Cardiac muscle cell (in vitro differentiated cells and primary cell): ENCODE results near the gene HMCN1. TPM values are rescaled to one million over a fixed set of nuclear protein-coding genes. Genes with fewer than 3 reads are reported as not detected.

Experiments used
- DNase-seq, 2 donors: peaks; one replicate each; pipeline versions ENCODE4 v3.0.0 to v3.0.0-alpha.2; 2010 to 2017; ENCODE audit warnings: low read depth in 1 of 2, low spot score in 1 of 2
- H3K27ac ChIP-seq: fragments of 200-600 bp; sonication (generic); 2 replicates; pipeline ENCODE4 v1.5.1; 2016
- H3K27me3 ChIP-seq: fragments of 200-600 bp; sonication (generic); 2 replicates; pipeline ENCODE4 v1.6.0; 2016; ENCODE audit warnings: control low read depth
- H3K36me3 ChIP-seq: fragments of 200-600 bp; sonication (generic); 2 replicates; pipeline ENCODE4 v1.5.1; 2016; ENCODE audit warnings: control low read depth
- H3K4me1 ChIP-seq: fragments of 200-600 bp; sonication (generic); 2 replicates; pipeline ENCODE4 v1.8.1; 2017; ENCODE audit warnings: low read depth, mild to moderate bottlenecking, mixed run types
- H3K4me3 ChIP-seq: fragments of 200-600 bp; sonication (generic); 2 replicates; pipeline ENCODE4 v1.5.1; 2016; ENCODE audit warnings: mild to moderate bottlenecking
- H3K9me3 ChIP-seq: fragments of 200-600 bp; sonication (generic); 2 replicates; pipeline ENCODE4 v1.5.1; 2017; ENCODE audit warnings: low read depth, mild to moderate bottlenecking, control low read depth
- polyA plus RNA-seq: library from polyadenylated mRNA; unstranded; fragments of >200 nt; fragmentation: Nextera tagmentation; extraction: Ambion mirVana; gene quantifications from 2 replicates; pipeline ENCODE4 v1.2.1, GENCODE V29; 2016
- total RNA-seq: library from RNA; depleted of rRNA; stranded (reverse); fragments of >200 nt; gene quantifications from 2 replicates; pipeline ENCODE4 v1.2.3, GENCODE V29; 2016
- TF ChIP-seq, protein P1 (sequence below): IDR thresholded peaks from 2 replicates; pipeline ENCODE4 v1.5.1; 2012; ENCODE audit warnings: low read depth, mild to moderate bottlenecking, low read length

Gene HMCN1
- total and polyA plus RNA-seq, 2 experiments from 2014 or later: 4.9 to 28.5 TPM

DNA sequence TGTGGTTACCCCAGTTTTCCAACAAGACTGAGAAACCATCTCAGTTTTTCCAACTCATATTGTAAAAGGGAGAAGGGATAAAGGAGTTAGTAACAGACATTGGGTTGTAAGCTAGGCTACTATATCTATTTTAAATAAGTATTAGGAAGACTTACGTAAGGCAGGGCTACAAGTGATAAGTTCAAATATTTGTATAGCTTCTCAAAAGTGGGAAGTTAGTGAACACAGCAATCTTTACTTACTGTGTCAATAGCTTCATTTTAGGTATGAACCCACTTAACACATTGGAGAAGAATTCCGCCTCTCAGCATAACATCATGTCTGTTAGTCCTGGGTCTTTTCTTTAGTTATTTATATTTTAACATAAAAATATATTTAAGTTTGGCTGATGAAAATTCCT is 320.7 kb downstream of the HMCN1 start:
- no peaks in the 10 kb centered on the region for H3K27me3 ChIP-seq
- peaks cover 12% of the 10 kb centered on the region for H3K36me3 ChIP-seq
- TF ChIP-seq, protein P1, sequence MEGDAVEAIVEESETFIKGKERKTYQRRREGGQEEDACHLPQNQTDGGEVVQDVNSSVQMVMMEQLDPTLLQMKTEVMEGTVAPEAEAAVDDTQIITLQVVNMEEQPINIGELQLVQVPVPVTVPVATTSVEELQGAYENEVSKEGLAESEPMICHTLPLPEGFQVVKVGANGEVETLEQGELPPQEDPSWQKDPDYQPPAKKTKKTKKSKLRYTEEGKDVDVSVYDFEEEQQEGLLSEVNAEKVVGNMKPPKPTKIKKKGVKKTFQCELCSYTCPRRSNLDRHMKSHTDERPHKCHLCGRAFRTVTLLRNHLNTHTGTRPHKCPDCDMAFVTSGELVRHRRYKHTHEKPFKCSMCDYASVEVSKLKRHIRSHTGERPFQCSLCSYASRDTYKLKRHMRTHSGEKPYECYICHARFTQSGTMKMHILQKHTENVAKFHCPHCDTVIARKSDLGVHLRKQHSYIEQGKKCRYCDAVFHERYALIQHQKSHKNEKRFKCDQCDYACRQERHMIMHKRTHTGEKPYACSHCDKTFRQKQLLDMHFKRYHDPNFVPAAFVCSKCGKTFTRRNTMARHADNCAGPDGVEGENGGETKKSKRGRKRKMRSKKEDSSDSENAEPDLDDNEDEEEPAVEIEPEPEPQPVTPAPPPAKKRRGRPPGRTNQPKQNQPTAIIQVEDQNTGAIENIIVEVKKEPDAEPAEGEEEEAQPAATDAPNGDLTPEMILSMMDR: no peak
- no peak for DNase-seq
- H3K4me3 ChIP-seq: no peak overlapping the region
- H3K9me3 ChIP-seq: no peaks in the 10 kb centered on the region
- H3K4me1 ChIP-seq: no peaks in the 10 kb centered on the region
- H3K27ac ChIP-seq: no peak overlapping the region

DNA sequence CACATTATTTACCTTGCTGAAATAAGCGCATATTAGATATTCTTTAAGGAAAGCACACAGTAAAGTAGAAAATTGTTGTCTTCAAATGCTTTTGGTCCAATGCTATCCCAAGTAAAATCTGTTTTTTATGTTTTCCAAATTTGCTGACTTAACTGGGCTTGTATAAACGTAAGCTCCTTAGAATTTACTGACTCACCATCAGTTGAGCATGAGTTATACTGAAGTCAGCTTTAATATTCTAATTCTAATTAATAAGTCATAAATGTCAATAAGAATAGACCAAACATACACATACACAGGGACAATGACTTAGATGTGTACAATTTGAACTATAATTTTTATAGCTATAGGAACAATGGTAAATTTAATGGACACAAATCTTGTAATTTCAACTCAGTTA is 321.7 kb downstream of the HMCN1 start:
- no peak overlapping the region for H3K4me3 ChIP-seq
- peaks cover 12% of the 10 kb centered on the region for H3K36me3 ChIP-seq
- H3K27me3 ChIP-seq: no peaks in the 10 kb centered on the region
- H3K9me3 ChIP-seq: no peaks in the 10 kb centered on the region
- no peak overlapping the region for H3K27ac ChIP-seq
- TF ChIP-seq, protein P1: no peak
- no peaks in the 10 kb centered on the region for H3K4me1 ChIP-seq
- DNase-seq: no peak

DNA sequence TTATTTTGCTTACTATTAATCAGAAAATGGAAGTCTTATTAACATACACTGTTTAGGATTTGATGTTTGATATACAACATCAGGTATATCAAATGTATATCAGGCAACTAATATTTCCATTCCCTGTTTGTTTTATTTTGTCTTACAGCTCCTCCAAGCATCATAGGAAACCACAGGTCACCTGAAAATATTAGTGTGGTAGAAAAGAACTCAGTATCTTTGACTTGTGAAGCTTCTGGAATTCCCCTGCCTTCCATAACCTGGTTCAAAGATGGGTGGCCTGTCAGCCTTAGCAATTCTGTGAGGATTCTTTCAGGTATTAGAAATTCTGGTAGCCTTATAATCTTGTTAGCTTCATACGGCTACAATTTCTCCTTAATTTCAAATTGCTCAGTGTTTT is 322.9 kb downstream of the HMCN1 start:
- TF ChIP-seq, protein P1: no peak
- Histone ChIP-seq H3K27ac (no peak overlapping the region), H3K9me3 (no peaks in the 10 kb centered on the region), H3K4me1 (no peaks in the 10 kb centered on the region), H3K4me3 (no peak overlapping the region), H3K36me3 (peaks cover 12% of the 10 kb centered on the region), H3K27me3 (no peaks in the 10 kb centered on the region)
- no peak for DNase-seq

DNA sequence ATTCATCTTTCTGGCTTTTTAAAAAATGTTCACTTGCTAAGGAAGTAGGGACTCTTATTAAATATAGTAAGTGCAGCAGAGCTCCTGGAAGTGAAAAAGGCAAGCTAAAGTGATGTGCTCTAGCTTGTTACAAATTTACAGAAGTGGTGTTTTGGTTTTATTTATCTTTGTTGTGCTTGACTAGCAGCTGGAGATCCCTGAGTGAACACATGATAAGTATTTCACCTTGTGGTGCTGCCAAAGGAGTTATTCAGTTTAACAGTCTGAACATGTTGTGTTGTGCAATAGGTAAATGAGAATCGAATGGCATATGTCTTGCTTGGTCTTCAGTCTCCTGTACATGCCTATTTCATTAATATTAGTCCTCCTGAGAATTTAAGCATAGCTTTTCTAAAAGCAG is 325.1 kb downstream of the HMCN1 start:
- no peaks in the 10 kb centered on the region for H3K27me3 ChIP-seq
- TF ChIP-seq, protein P1: no peak
- no peak overlapping the region for H3K4me3 ChIP-seq
- no peaks in the 10 kb centered on the region for H3K9me3 ChIP-seq
- peak in 1 of 2 donors; percentile 39 for DNase-seq
- no peak overlapping the region for H3K27ac ChIP-seq
- H3K4me1 ChIP-seq: no peaks in the 10 kb centered on the region
- peaks cover 7% of the 10 kb centered on the region for H3K36me3 ChIP-seq

DNA sequence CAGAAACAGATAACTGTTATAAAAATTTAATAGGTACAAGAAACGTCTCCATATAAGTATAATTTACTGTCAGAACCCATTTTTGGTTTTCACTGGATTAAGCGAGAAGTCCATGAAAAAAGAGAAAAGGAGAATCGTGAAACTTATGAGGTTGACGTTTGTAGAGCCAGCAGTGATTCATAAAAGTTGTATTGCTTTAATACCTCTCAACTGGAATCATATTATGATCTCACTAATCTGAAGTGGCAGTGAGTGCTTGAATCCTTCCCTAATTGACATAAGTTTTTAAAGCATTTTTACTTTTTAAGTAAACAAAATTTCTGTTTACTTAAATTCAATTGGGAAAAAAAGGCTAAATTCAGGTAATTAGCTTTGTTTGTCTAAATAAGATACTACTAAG is 325.6 kb downstream of the HMCN1 start:
- no peaks in the 10 kb centered on the region for H3K4me1 ChIP-seq
- peaks cover 7% of the 10 kb centered on the region for H3K36me3 ChIP-seq
- H3K9me3 ChIP-seq: no peaks in the 10 kb centered on the region
- no peak for DNase-seq
- H3K27ac ChIP-seq: no peak overlapping the region
- no peak overlapping the region for H3K4me3 ChIP-seq
- no peaks in the 10 kb centered on the region for H3K27me3 ChIP-seq
- TF ChIP-seq, protein P1: no peak

DNA sequence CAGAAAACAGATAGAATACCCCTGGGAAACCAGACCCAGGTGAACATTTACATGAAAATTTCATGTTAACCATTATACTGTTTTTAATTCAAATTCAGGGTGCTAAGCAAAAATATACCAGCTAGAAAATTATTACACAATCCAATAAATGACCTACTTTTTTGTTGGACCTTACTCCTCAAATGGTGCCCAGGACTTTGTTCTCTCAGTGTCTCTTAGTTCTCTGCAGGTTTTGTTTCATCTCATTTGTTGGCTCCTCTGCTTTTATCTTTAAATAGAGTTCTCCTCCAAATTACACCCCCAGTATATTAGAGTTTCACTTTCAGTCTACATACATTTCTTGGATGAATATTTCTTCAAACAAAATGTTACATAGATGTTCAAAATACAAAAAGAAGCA is 326.0 kb downstream of the HMCN1 start:
- H3K4me3 ChIP-seq: no peak overlapping the region
- H3K27me3 ChIP-seq: no peaks in the 10 kb centered on the region
- no peak overlapping the region for H3K27ac ChIP-seq
- TF ChIP-seq, protein P1: no peak
- no peak for DNase-seq
- peaks cover 7% of the 10 kb centered on the region for H3K36me3 ChIP-seq
- H3K4me1 ChIP-seq: no peaks in the 10 kb centered on the region
- no peaks in the 10 kb centered on the region for H3K9me3 ChIP-seq
